DOHH2 (cell line): Measurements from ENCODE around the gene OS9.
"Not testable (repeated sequence)": the region's sequence is repeated elsewhere in the genome, so short reads cannot be mapped to it uniquely, and the experiment has no call there.

Experiments used
- H3F3A ChIP-seq: fragments of 200-600 bp; sonication (generic), shearing (Covaris generic); 2 replicates; pipeline ENCODE4 v1.6.0; 2016; ENCODE audit warnings: antibody characterized with exemption, mild to moderate bottlenecking; ENCODE audit not compliant: control insufficient read depth, insufficient read depth
- H3K27ac ChIP-seq: fragments of 200-600 bp; sonication (generic); 2 replicates; pipeline ENCODE4 v1.5.1; 2014; ENCODE audit warnings: low read depth, mild to moderate bottlenecking, low read length, moderate library complexity
- H3K27me3 ChIP-seq: fragments of 200-600 bp; sonication (generic); 2 replicates; pipeline ENCODE4 v1.6.1; 2014; ENCODE audit warnings: mild to moderate bottlenecking, low read length, mixed read lengths; ENCODE audit not compliant: control insufficient read depth
- H3K36me3 ChIP-seq: fragments of 200-600 bp; sonication (generic); 2 replicates; pipeline ENCODE4 v1.6.1; 2014; ENCODE audit warnings: mild to moderate bottlenecking, low read length, moderate library complexity, mixed read lengths; ENCODE audit not compliant: control insufficient read depth
- H3K4me1 ChIP-seq: fragments of 200-600 bp; sonication (generic); 2 replicates; pipeline ENCODE4 v1.6.1; 2014; ENCODE audit warnings: mild to moderate bottlenecking, low read length, mixed read lengths; ENCODE audit not compliant: control insufficient read depth
- H3K4me2 ChIP-seq: fragments of 200-600 bp; sonication (generic); 2 replicates; pipeline ENCODE4 v1.6.0; 2014; ENCODE audit warnings: mild to moderate bottlenecking, low read length, moderate library complexity
- H3K4me3 ChIP-seq: fragments of 200-600 bp; sonication (generic); 2 replicates; pipeline ENCODE4 v1.5.1; 2014; ENCODE audit warnings: mild to moderate bottlenecking, low read length, mixed read lengths
- H3K79me2 ChIP-seq: fragments of 200-600 bp; sonication (generic); 2 replicates; pipeline ENCODE4 v1.6.1; 2014; ENCODE audit warnings: mild to moderate bottlenecking, low read length, mixed read lengths; ENCODE audit not compliant: control insufficient read depth
- H3K9me2 ChIP-seq: fragments of 200-600 bp; sonication (generic); replicated peaks from 2 replicates; pipeline ENCODE4 v1.6.1; 2014; ENCODE audit warnings: mild to moderate bottlenecking, low read length, mixed read lengths; ENCODE audit not compliant: control insufficient read depth
- H3K9me3 ChIP-seq: fragments of 200-600 bp; sonication (generic); 2 replicates; pipeline ENCODE4 v1.6.1; 2014; ENCODE audit warnings: antibody characterized with exemption, low read length, mixed read lengths; ENCODE audit not compliant: control insufficient read depth, insufficient read depth
- H4K20me1 ChIP-seq: fragments of 200-600 bp; sonication (generic); 2 replicates; pipeline ENCODE4 v1.6.0; 2014; ENCODE audit warnings: low read depth, mild to moderate bottlenecking, antibody characterized with exemption, low read length, moderate library complexity; ENCODE audit not compliant: control insufficient read depth, insufficient read depth
- EZH2phosphoT487 ChIP-seq: fragments of 200-600 bp; sonication (generic); IDR thresholded peaks from 2 replicates; pipeline ENCODE4 v1.6.1; 2017; ENCODE audit warnings: borderline replicate concordance, mild to moderate bottlenecking, antibody characterized with exemption, low read length, moderate library complexity, mixed read lengths
- TF ChIP-seq, protein P1 (sequence below): fragments of 200-600 bp; sonication (generic); IDR thresholded peaks from one replicate; pipeline ENCODE4 v1.5.1; 2014; ENCODE audit warnings: antibody characterized with exemption, mild to moderate bottlenecking, low read depth, low read length; ENCODE audit not compliant: poor library complexity, severe bottlenecking

The OS9 gene

GRCh38 chr12:57661376-57661775 is 32.6 kb upstream of the OS9 start:
- no peak for TF ChIP-seq EZH2phosphoT487
- TF ChIP-seq, protein P1, sequence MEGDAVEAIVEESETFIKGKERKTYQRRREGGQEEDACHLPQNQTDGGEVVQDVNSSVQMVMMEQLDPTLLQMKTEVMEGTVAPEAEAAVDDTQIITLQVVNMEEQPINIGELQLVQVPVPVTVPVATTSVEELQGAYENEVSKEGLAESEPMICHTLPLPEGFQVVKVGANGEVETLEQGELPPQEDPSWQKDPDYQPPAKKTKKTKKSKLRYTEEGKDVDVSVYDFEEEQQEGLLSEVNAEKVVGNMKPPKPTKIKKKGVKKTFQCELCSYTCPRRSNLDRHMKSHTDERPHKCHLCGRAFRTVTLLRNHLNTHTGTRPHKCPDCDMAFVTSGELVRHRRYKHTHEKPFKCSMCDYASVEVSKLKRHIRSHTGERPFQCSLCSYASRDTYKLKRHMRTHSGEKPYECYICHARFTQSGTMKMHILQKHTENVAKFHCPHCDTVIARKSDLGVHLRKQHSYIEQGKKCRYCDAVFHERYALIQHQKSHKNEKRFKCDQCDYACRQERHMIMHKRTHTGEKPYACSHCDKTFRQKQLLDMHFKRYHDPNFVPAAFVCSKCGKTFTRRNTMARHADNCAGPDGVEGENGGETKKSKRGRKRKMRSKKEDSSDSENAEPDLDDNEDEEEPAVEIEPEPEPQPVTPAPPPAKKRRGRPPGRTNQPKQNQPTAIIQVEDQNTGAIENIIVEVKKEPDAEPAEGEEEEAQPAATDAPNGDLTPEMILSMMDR, result no peak

DNA sequence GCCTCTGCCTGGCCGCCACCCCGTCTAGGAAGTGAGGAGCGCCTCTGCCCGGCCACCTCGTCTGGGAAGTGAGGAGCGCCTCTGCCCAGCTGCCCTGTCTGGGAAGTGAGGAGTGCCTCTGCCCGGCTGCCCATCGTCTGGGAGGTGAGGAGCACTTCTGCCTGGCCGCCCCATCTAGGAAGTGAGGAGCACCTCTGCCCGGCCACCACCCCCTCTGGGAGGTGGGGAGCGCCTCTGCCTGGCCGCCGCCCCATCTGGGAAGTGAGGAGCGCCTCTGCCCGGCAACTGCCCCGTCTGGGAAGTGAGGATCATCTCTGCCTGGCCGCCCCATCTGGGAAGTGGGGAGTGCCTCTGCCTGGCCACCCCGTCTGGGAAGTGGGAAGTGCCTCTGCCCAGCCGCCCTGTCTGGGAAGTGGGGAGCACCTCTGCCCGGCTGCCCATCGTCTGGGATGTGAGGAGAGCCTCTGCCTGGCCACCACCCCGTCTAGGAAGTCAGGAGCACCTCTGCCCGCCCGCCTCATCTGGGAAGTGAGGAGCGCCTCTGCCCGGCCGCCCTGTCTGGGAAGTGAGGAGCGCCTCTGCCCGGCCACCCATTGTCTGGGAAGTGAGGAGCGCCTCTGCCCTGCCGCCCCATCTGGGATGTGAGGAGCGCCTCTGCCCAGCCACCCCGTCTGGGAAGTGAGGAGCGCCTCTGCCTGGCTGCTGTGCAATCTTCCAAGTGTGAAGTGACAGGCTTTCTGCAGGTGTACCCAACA is 28.7 kb upstream of the OS9 start:
- not testable (repeated sequence) for H3K36me3 ChIP-seq, H3K79me2 ChIP-seq, H3K4me3 ChIP-seq, H3K4me1 ChIP-seq, H3K9me3 ChIP-seq, H3K27ac ChIP-seq, H3F3A ChIP-seq, H3K27me3 ChIP-seq, H3K9me2 ChIP-seq, H3K4me2 ChIP-seq, H4K20me1 ChIP-seq

More at GRCh38 chr12:57661376-57661775, 32.6 kb upstream of the OS9 start:
- Histone ChIP-seq H3K4me2 (no peak overlapping the region), H3K27ac (no peak overlapping the region), H3K27me3 (no peaks in the 10 kb centered on the region), H3K4me3 (no peak overlapping the region), H3K9me3 (peaks cover 11% of the 10 kb centered on the region; the same call in 1 of the 2 replicates), H3F3A (no peaks in the 10 kb centered on the region), H3K36me3 (no peaks in the 10 kb centered on the region), H3K4me1 (no peaks in the 10 kb centered on the region), H3K9me2 (no peaks in the 10 kb centered on the region), H3K79me2 (no peaks in the 10 kb centered on the region), H4K20me1 (no peaks in the 10 kb centered on the region)

- Histone ChIP-seq H3K36me3 (no peaks in the 10 kb centered on the region), H3K4me1 (no peaks in the 10 kb centered on the region), H3K4me2 (no peak overlapping the region), H3K27me3 (no peaks in the 10 kb centered on the region), H3K9me3 (no peaks in the 10 kb centered on the region), H3K79me2 (no peaks in the 10 kb centered on the region), H4K20me1 (no peaks in the 10 kb centered on the region), H3F3A (no peaks in the 10 kb centered on the region), H3K4me3 (no peak overlapping the region), H3K27ac (no peak overlapping the region), H3K9me2 (no peaks in the 10 kb centered on the region)
- no peak for TF ChIP-seq EZH2phosphoT487
- TF ChIP-seq, protein P1, result no peak
Observed at GRCh38 chr12:57666897-57667296, 27.0 kb upstream of the OS9 start.

GRCh38 chr12:57669691-57670090 is 24.2 kb upstream of the OS9 start:
- not testable (repeated sequence) for H3F3A ChIP-seq, H4K20me1 ChIP-seq, H3K79me2 ChIP-seq, H3K27ac ChIP-seq, H3K4me1 ChIP-seq, H3K9me2 ChIP-seq, H3K27me3 ChIP-seq, H3K36me3 ChIP-seq, H3K9me3 ChIP-seq, H3K4me3 ChIP-seq, H3K4me2 ChIP-seq

GRCh38 chr12:57671811-57672210 is 22.1 kb upstream of the OS9 start:
- H3K4me3 ChIP-seq, H3K9me3 ChIP-seq, H4K20me1 ChIP-seq, H3K27me3 ChIP-seq, H3K27ac ChIP-seq, H3K36me3 ChIP-seq, H3K79me2 ChIP-seq, H3K9me2 ChIP-seq, H3K4me2 ChIP-seq, H3F3A ChIP-seq, H3K4me1 ChIP-seq: not testable (repeated sequence)
